ENCODE results near the gene SUCNR1.

SUCNR1 gene

DNA sequence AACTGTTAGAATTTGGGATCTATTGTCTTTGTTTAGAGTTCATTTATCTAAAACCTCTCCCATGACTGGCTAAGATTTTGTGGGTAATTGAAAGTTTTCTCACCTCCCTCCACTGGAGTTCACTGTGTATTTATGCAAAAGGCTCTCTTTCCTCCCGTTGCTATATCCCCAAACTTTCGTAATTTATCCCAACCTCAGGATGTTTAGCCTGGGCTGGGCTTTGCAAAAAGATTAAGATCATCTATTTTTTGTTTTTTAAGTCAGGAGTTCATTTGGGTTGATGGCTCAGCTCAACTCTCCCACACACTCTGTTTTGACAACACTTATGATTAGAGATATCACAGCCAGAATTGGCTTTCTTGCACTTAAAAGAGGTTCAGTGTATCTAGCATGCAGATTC lies 27.0 kb downstream of the SUCNR1 start (continued):
- TF ChIP-seq, protein P1, sequence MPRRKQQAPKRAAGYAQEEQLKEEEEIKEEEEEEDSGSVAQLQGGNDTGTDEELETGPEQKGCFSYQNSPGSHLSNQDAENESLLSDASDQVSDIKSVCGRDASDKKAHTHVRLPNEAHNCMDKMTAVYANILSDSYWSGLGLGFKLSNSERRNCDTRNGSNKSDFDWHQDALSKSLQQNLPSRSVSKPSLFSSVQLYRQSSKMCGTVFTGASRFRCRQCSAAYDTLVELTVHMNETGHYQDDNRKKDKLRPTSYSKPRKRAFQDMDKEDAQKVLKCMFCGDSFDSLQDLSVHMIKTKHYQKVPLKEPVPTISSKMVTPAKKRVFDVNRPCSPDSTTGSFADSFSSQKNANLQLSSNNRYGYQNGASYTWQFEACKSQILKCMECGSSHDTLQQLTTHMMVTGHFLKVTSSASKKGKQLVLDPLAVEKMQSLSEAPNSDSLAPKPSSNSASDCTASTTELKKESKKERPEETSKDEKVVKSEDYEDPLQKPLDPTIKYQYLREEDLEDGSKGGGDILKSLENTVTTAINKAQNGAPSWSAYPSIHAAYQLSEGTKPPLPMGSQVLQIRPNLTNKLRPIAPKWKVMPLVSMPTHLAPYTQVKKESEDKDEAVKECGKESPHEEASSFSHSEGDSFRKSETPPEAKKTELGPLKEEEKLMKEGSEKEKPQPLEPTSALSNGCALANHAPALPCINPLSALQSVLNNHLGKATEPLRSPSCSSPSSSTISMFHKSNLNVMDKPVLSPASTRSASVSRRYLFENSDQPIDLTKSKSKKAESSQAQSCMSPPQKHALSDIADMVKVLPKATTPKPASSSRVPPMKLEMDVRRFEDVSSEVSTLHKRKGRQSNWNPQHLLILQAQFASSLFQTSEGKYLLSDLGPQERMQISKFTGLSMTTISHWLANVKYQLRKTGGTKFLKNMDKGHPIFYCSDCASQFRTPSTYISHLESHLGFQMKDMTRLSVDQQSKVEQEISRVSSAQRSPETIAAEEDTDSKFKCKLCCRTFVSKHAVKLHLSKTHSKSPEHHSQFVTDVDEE (CRISPR knock-in tag; IDR thresholded peaks at IDR 0.05): no peak
- TF ChIP-seq ZFP3 (CRISPR knock-in tag; IDR thresholded peaks at IDR 0.05) (no peak), SNAI2 (CRISPR knock-in tag; IDR thresholded peaks at IDR 0.05) (no peak), CSDC2 (CRISPR knock-in tag; IDR thresholded peaks at IDR 0.05) (no peak)
- TF ChIP-seq, protein P2, sequence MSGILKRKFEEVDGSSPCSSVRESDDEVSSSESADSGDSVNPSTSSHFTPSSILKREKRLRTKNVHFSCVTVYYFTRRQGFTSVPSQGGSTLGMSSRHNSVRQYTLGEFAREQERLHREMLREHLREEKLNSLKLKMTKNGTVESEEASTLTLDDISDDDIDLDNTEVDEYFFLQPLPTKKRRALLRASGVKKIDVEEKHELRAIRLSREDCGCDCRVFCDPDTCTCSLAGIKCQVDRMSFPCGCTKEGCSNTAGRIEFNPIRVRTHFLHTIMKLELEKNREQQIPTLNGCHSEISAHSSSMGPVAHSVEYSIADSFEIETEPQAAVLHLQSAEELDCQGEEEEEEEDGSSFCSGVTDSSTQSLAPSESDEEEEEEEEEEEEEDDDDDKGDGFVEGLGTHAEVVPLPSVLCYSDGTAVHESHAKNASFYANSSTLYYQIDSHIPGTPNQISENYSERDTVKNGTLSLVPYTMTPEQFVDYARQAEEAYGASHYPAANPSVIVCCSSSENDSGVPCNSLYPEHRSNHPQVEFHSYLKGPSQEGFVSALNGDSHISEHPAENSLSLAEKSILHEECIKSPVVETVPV (CRISPR knock-in tag; IDR thresholded peaks at IDR 0.05): no peak

DNA sequence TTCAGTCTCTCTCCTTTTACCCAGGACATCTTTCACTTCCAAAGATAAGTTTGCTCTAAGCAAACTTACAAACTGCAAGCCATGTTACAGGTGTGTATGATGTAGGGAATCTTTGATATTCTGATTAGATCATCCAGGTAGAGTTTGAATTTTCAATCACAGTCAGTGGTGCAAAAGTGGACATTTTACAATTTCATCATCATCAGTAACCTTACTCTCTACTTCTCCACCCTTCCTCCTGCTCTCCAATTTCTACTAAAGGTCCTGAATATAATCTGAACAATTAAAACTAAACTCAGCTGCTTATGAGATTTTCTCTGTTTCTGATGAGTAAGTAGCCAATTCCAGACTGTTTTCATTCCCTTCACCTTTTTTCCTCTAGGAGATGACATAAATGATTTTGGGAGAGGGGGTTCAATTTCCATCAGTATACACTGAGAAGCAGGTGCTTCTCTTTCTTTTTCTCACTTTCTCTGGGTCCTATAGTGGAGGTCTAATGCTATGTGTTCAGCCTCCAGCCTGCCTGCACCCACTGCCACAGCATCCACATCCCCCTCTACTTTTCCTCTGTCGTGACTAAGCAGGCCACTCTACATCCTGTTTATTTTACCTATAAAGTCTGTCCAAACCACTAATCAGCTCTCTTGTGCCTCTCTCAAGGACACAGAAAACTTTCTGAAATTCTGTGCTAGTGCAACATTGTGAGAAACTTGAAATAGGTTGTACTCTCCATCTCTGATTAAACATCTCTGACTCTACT lies 27.6 kb downstream of the SUCNR1 start:
- TF ChIP-seq, protein P3, sequence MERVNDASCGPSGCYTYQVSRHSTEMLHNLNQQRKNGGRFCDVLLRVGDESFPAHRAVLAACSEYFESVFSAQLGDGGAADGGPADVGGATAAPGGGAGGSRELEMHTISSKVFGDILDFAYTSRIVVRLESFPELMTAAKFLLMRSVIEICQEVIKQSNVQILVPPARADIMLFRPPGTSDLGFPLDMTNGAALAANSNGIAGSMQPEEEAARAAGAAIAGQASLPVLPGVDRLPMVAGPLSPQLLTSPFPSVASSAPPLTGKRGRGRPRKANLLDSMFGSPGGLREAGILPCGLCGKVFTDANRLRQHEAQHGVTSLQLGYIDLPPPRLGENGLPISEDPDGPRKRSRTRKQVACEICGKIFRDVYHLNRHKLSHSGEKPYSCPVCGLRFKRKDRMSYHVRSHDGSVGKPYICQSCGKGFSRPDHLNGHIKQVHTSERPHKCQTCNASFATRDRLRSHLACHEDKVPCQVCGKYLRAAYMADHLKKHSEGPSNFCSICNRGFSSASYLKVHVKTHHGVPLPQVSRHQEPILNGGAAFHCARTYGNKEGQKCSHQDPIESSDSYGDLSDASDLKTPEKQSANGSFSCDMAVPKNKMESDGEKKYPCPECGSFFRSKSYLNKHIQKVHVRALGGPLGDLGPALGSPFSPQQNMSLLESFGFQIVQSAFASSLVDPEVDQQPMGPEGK (CRISPR knock-in tag; IDR thresholded peaks at IDR 0.05; ENCODE audit: borderline replicate concordance): no peak
- TF ChIP-seq, protein P4, sequence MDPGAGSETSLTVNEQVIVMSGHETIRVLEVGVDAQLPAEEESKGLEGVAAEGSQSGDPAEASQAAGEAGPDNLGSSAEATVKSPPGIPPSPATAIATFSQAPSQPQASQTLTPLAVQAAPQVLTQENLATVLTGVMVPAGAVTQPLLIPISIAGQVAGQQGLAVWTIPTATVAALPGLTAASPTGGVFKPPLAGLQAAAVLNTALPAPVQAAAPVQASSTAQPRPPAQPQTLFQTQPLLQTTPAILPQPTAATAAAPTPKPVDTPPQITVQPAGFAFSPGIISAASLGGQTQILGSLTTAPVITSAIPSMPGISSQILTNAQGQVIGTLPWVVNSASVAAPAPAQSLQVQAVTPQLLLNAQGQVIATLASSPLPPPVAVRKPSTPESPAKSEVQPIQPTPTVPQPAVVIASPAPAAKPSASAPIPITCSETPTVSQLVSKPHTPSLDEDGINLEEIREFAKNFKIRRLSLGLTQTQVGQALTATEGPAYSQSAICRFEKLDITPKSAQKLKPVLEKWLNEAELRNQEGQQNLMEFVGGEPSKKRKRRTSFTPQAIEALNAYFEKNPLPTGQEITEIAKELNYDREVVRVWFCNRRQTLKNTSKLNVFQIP (CRISPR knock-in tag; IDR thresholded peaks at IDR 0.05; ENCODE audit: borderline replicate concordance, low read depth): no peak
- TF ChIP-seq, protein P1 (CRISPR knock-in tag; IDR thresholded peaks at IDR 0.05): no peak
- TF ChIP-seq ZNF8 (CRISPR knock-in tag; IDR thresholded peaks at IDR 0.05): no peak
- TF ChIP-seq, protein P2 (CRISPR knock-in tag; IDR thresholded peaks at IDR 0.05): no peak
- no peak for TF ChIP-seq RARB (CRISPR knock-in tag; IDR thresholded peaks at IDR 0.05)
- ATAC-seq: peak; percentile 12

DNA sequence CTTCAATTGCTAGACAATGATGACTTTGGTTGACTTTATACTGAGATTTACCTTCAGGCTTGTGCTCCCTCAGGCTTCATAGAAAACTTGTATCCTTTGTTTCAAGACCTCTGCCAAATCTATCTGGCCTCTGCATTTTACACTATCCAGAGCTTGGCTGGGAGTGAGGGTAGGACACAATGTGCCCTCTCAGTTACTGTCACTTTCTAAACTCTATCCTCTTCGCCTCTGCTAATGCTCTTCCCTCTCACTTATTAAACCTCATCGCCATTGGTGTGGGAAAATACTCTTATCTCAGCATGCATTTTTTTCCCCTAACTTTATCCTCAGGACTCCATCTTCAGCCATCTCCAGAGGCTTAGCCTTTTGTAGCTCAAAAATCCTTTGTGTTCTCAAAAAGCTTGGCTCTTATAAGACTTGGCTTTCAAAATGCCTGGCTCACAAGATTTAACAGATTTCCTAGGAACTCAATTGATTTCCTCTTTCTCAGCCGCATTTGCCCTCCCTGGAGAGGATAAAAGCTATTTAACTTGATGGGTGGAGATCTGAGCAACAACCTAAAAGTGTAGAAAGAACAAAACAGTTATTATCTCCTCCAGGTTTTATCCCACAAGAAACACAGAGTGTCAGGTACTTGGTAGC lies 28.3 kb downstream of the SUCNR1 start:
- no peak for TF ChIP-seq ZC3H10 (CRISPR knock-in tag; IDR thresholded peaks at IDR 0.05)
- TF ChIP-seq, protein P4 (CRISPR knock-in tag; IDR thresholded peaks at IDR 0.05; ENCODE audit: borderline replicate concordance, low read depth): no peak
- TF ChIP-seq BACH2 (CRISPR knock-in tag; IDR thresholded peaks at IDR 0.05; ENCODE audit: borderline replicate concordance): no peak
- no peak for TF ChIP-seq ZNF70 (CRISPR knock-in tag; IDR thresholded peaks at IDR 0.05)
- TF ChIP-seq CSDC2 (CRISPR knock-in tag; IDR thresholded peaks at IDR 0.05): no peak
- TF ChIP-seq OSR1 (CRISPR knock-in tag; IDR thresholded peaks at IDR 0.05): no peak
- TF ChIP-seq RARB (CRISPR knock-in tag; IDR thresholded peaks at IDR 0.05): no peak
- TF ChIP-seq TOX (CRISPR knock-in tag; IDR thresholded peaks at IDR 0.05; ENCODE audit: borderline replicate concordance): no peak
- TF ChIP-seq ISL1 (CRISPR knock-in tag; IDR thresholded peaks at IDR 0.05): no peak
- no peak for TF ChIP-seq PPARA (CRISPR knock-in tag; IDR thresholded peaks at IDR 0.05; ENCODE audit: borderline replicate concordance)
- TF ChIP-seq GLIS3 (CRISPR knock-in tag; IDR thresholded peaks at IDR 0.05): no peak
- ATAC-seq: peak; percentile 14; the same call in 2 of the 3 replicates
